Measurements from ENCODE around the gene RHOF.

Gene RHOF

DNA sequence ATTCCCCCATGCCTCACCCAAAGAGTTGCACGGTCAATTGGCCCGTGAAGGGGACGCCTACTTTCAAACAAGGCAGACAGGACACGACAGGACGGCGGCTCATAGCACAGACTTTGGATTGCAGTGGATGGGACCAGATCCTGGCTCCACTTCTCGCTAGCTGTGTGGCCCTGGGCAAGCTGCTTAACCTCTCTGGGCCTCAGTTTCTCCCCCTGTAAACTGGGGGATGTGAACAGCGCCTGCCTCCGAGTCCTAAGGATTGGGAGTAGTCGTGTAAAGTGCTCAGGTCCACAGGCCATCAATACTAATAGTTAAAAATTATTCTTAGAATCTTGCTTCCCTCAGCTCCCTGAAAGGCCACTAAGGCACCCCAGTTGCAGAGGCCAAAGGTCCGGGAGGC is 13.1 kb downstream of the RHOF start:
- Histone ChIP-seq H3K4me3 (ENCODE audit: low read depth, low read length) (no peak overlapping the region), H3K27me3 (ENCODE audit: insufficient read depth, low read length) (no peaks in the 10 kb centered on the region), H3K4me1 (ENCODE audit: control insufficient read depth, insufficient read depth, low read length, unreplicated experiment) (peaks cover 30% of the 10 kb centered on the region), H2AFZ (ENCODE audit: low read length, unreplicated experiment) (no peak overlapping the region), H3K79me2 (ENCODE audit: control insufficient read depth, insufficient read depth, low read length, unreplicated experiment) (no peaks in the 10 kb centered on the region), H3K27ac (ENCODE audit: low read depth, low read length) (no peak overlapping the region), H3K36me3 (ENCODE audit: insufficient read depth, low read length) (no peaks in the 10 kb centered on the region)

- H3K27ac ChIP-seq (ENCODE audit: low read depth, low read length) = no peak overlapping the region
- H3K79me2 ChIP-seq (ENCODE audit: control insufficient read depth, insufficient read depth, low read length, unreplicated experiment) = no peaks in the 10 kb centered on the region
- no peak overlapping the region for H3K4me3 ChIP-seq (ENCODE audit: low read depth, low read length)
- no peak overlapping the region for H2AFZ ChIP-seq (ENCODE audit: low read length, unreplicated experiment)
- H3K36me3 ChIP-seq (ENCODE audit: insufficient read depth, low read length) = no peaks in the 10 kb centered on the region
- no peaks in the 10 kb centered on the region for H3K27me3 ChIP-seq (ENCODE audit: insufficient read depth, low read length)
- H3K4me1 ChIP-seq (ENCODE audit: control insufficient read depth, insufficient read depth, low read length, unreplicated experiment) = peaks cover 23% of the 10 kb centered on the region
These were observed 14.0 kb downstream of the RHOF start for GRCh38 chr12:121779422-121779895.

- no peak overlapping the region for H2AFZ ChIP-seq (ENCODE audit: low read length, unreplicated experiment)
- peaks cover 16% of the 10 kb centered on the region for H3K4me1 ChIP-seq (ENCODE audit: control insufficient read depth, insufficient read depth, low read length, unreplicated experiment)
- no peaks in the 10 kb centered on the region for H3K27me3 ChIP-seq (ENCODE audit: insufficient read depth, low read length)
- H3K79me2 ChIP-seq (ENCODE audit: control insufficient read depth, insufficient read depth, low read length, unreplicated experiment) = no peaks in the 10 kb centered on the region
- no peak overlapping the region for H3K4me3 ChIP-seq (ENCODE audit: low read depth, low read length)
- H3K27ac ChIP-seq (ENCODE audit: low read depth, low read length) = no peak overlapping the region
- H3K36me3 ChIP-seq (ENCODE audit: insufficient read depth, low read length) = no peaks in the 10 kb centered on the region
These were observed 14.7 kb downstream of the RHOF start for GRCh38 chr12:121778567-121779421.

DNA sequence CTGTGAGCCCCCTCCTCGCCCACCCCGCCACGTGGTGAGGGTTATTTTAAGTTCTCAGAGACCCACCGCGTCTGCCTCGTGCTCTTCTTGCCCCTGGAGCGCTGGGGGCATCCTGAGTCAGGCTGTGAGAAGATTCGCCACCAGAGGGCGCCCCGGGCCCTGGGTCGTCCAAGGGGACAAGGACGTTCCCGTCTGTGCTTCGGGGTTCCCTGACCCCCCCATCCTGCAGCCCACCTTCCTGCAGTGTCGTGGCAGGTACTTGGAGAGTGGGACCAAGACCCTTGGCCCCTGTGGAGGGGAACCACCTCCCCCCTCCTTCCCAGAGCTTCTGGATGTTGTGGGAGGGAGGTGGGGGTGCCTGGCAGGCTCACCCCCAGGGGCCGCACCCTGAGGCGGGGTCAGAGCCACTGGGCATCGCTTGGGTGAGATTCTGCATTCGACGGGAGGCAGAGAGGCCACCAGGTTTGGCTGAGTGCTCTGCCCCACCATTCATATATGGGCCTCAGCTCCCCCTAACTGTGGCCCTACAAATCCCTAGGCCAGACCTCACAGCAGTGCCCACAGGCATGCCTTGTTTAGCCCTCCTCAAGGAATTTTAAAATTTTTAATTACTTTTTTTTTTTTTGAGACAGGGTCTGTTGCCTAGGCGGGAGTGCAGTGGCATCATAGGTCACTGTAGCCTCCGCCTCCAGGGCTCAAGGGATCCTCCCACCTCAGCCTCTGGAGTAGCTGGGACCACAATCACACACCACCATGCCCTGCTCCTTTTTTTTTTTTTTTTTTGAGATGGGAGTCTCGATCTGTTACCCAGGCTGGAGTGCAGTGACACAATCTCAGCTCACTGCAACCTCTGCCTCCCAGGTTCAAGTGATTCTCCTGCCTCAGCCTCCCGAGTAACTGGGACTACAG is 17.0 kb downstream of the RHOF start:
- Histone ChIP-seq H3K4me1 (ENCODE audit: control insufficient read depth, insufficient read depth, low read length, unreplicated experiment) (peaks cover 8% of the 10 kb centered on the region), H3K27ac (ENCODE audit: low read depth, low read length) (no peak overlapping the region), H3K4me3 (ENCODE audit: low read depth, low read length) (no peak overlapping the region), H3K27me3 (ENCODE audit: insufficient read depth, low read length) (no peaks in the 10 kb centered on the region), H2AFZ (ENCODE audit: low read length, unreplicated experiment) (no peak overlapping the region), H3K79me2 (ENCODE audit: control insufficient read depth, insufficient read depth, low read length, unreplicated experiment) (no peaks in the 10 kb centered on the region), H3K36me3 (ENCODE audit: insufficient read depth, low read length) (no peaks in the 10 kb centered on the region)

DNA sequence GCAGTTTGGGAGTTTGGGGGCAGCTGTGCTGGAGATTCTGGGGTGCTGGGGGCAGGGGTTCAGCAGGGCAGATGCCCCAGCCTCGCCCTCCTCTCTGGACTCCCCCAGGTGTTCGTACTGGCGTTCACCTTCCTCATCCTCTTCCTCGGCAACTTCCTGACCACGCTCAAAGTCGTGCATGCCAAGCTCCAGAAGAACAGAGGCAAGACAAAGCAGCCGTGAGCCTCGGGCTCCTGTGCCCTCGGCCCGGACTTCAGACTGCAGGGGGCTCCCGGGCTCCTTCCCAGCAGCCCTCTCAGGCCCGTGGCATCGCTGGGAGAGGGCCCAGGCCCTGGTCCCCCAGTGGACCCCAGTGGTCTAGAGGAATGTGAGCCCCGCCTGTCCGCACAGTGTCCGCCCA is 18.0 kb downstream of the RHOF start:
- no peak overlapping the region for H2AFZ ChIP-seq (ENCODE audit: low read length, unreplicated experiment)
- peaks cover 6% of the 10 kb centered on the region for H3K4me1 ChIP-seq (ENCODE audit: control insufficient read depth, insufficient read depth, low read length, unreplicated experiment)
- no peak overlapping the region for H3K4me3 ChIP-seq (ENCODE audit: low read depth, low read length)
- H3K27me3 ChIP-seq (ENCODE audit: insufficient read depth, low read length) = no peaks in the 10 kb centered on the region
- H3K36me3 ChIP-seq (ENCODE audit: insufficient read depth, low read length) = no peaks in the 10 kb centered on the region
- no peaks in the 10 kb centered on the region for H3K79me2 ChIP-seq (ENCODE audit: control insufficient read depth, insufficient read depth, low read length, unreplicated experiment)
- no peak overlapping the region for H3K27ac ChIP-seq (ENCODE audit: low read depth, low read length)

DNA sequence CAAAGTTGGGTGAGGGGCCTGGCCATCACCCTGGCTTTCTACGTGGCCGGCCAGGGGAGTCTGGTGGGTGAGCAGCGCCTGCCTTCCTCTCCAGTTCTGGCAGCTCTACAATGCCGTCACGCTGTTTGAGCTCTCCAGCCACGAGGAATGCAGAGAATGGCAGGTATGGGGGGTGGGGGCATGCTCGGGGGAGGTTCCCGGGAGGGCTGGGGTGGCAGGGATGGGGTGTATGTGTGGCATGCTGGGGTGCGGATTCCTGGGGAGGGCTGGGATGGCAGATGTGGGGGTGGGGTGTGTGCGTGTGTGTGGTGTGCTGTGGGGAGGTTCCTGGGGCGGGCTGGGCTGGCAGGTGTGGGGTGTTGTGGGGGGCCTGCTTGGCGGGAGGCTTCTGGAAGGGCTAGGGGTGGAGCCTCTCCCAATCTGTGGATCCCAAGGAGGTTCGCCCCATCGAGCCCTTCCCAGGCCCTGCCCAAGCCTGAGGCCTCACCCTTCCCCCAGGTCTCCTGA is 18.5 kb downstream of the RHOF start:
- no peak overlapping the region for H3K4me3 ChIP-seq (ENCODE audit: low read depth, low read length)
- no peaks in the 10 kb centered on the region for H3K79me2 ChIP-seq (ENCODE audit: control insufficient read depth, insufficient read depth, low read length, unreplicated experiment)
- H3K36me3 ChIP-seq (ENCODE audit: insufficient read depth, low read length) = no peaks in the 10 kb centered on the region
- H3K27ac ChIP-seq (ENCODE audit: low read depth, low read length) = no peak overlapping the region
- H2AFZ ChIP-seq (ENCODE audit: low read length, unreplicated experiment) = no peak overlapping the region
- peaks cover 6% of the 10 kb centered on the region for H3K4me1 ChIP-seq (ENCODE audit: control insufficient read depth, insufficient read depth, low read length, unreplicated experiment)
- H3K27me3 ChIP-seq (ENCODE audit: insufficient read depth, low read length) = no peaks in the 10 kb centered on the region

- Histone ChIP-seq H2AFZ (ENCODE audit: low read length, unreplicated experiment) (no peak overlapping the region), H3K27ac (ENCODE audit: low read depth, low read length) (no peak overlapping the region; the same call in 1 of the 2 replicates), H3K4me3 (ENCODE audit: low read depth, low read length) (no peak overlapping the region), H3K36me3 (ENCODE audit: insufficient read depth, low read length) (no peaks in the 10 kb centered on the region), H3K4me1 (ENCODE audit: control insufficient read depth, insufficient read depth, low read length, unreplicated experiment) (peaks cover 7% of the 10 kb centered on the region), H3K79me2 (ENCODE audit: control insufficient read depth, insufficient read depth, low read length, unreplicated experiment) (no peaks in the 10 kb centered on the region), H3K27me3 (ENCODE audit: insufficient read depth, low read length) (no peaks in the 10 kb centered on the region)
These were observed 20.3 kb downstream of the RHOF start for GRCh38 chr12:121773011-121773777.

DNA sequence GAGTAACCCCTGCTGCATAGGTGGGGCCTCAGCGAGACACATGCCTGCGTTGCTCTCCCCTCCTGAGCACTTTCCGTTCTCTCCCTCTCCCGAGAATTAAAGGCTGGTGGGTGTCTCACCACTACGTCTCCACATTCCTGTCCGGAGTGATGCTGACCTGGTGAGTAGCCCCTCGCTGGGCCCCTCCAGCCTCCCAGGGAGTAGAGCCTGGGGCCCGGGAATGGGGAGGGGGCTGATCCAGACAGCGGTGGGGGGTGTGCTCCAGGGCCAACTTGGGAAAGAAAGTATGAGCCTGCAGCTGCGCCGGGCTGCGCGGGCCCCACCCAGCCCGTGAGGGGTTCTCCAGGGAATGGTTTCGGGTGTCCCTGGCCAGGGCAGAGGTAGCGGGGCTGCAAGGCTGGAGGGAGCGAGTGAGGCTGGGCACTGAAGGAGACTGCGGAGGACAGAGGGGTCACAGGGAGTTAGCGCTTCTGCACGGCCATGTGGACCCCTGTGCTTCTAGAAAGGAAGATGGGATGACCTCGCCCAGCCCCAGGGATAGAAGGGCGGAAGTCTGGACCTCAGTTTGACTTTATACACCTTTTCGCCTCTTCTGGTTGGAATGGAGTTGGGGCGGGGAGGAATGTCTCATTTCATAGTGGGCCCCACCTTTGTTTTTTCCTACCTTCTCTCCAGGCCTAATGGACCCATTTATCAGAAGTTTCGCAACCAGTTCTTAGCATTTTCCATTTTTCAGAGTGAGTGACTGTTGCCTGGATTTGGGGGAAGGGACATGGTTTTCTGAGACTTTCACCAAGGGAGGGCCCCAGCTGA is 22.5 kb downstream of the RHOF start:
- H3K27me3 ChIP-seq (ENCODE audit: insufficient read depth, low read length) = no peaks in the 10 kb centered on the region
- no peaks in the 10 kb centered on the region for H3K79me2 ChIP-seq (ENCODE audit: control insufficient read depth, insufficient read depth, low read length, unreplicated experiment)
- no peak overlapping the region for H2AFZ ChIP-seq (ENCODE audit: low read length, unreplicated experiment)
- no peaks in the 10 kb centered on the region for H3K36me3 ChIP-seq (ENCODE audit: insufficient read depth, low read length)
- H3K4me3 ChIP-seq (ENCODE audit: low read depth, low read length) = no peak overlapping the region
- H3K27ac ChIP-seq (ENCODE audit: low read depth, low read length) = no peak overlapping the region
- peaks cover 29% of the 10 kb centered on the region for H3K4me1 ChIP-seq (ENCODE audit: control insufficient read depth, insufficient read depth, low read length, unreplicated experiment)

DNA sequence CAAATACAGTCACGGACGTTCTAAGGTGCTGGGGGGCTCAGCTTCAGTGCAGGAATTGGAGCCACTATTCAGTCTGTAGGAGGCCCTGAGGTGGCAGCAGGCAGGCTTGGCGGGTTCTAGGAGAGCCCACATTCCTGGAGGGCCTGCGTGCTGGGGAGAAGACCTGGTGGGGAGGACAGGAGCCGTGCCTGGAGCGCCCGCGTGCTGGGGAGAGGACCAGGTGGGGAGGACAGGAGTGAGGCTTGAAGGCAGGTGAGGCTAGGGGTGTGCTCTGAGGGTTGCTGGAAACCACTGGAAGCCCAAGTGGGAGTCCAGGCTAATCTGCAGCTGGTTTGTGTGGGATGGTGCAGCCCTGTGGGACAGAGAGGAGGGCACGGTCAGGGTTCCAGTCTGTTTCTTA is 23.1 kb downstream of the RHOF start:
- no peak overlapping the region for H3K27ac ChIP-seq (ENCODE audit: low read depth, low read length)
- H2AFZ ChIP-seq (ENCODE audit: low read length, unreplicated experiment) = no peak overlapping the region
- no peak overlapping the region for H3K4me3 ChIP-seq (ENCODE audit: low read depth, low read length)

More for the DNA sequence above, 23.1 kb downstream of the RHOF start:
- no peaks in the 10 kb centered on the region for H3K79me2 ChIP-seq (ENCODE audit: control insufficient read depth, insufficient read depth, low read length, unreplicated experiment)
- H3K27me3 ChIP-seq (ENCODE audit: insufficient read depth, low read length) = no peaks in the 10 kb centered on the region
- H3K4me1 ChIP-seq (ENCODE audit: control insufficient read depth, insufficient read depth, low read length, unreplicated experiment) = peaks cover 35% of the 10 kb centered on the region
- H3K36me3 ChIP-seq (ENCODE audit: insufficient read depth, low read length) = no peaks in the 10 kb centered on the region
